Testis (tissue), 2 donors: ENCODE results near the gene NDRG2.

Experiments used
- POLR2A ChIP-seq: fragments of 450-650 bp; IDR thresholded peaks from one replicate; pipeline ENCODE4 v1.6.1; 2017; ENCODE audit warnings: antibody characterized with exemption, mild to moderate bottlenecking, moderate library complexity
- TF ChIP-seq, protein P1 (sequence below), 3 experiments: fragments of 450-650 bp in 2 of 3; fragments of 200-600 bp in 1 of 3; sonication (generic) in 1 of 3; IDR thresholded peaks; one replicate each; pipeline ENCODE4 v1.5.1; 2016 to 2019; ENCODE audit warnings: antibody characterized with exemption in 3 of 3, mild to moderate bottlenecking in 2 of 3, moderate library complexity in 1 of 3

DNA sequence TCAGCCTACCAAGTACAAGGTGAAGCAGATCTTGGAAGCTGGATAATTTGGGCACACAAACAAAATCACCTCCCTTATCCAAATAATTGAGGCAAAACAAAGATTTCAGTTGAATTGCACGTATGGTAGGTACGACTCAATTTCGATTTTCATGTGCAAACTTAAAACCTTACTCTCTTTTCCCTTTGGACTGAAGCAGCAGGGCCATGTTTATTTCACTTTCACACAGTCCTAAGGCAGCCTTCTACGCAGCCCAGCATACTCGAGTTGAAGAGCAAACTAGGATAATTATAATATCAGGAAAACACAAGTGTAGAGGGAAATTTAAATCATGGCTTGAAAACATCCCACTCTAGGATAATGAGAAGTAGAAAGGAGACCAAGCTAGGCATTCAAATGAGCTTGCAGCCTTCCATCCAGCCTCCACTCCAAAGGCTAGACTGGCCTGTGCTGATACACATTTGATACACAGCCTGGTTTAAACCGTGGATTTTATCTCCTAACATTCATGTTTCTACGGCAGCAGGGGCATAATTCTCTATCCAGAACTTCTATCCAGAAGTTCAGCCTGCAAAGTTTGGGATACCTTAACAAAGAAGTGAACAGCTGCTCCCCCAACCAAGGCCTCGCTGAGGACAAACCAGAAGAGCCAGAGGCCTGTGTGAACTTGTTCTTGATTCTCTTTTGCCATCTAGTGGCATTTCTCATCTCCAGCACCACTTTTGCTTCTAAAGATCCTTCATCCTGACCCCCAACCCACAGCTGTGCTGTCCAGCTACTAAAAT, 14.9 kb upstream of the NDRG2 start:
- TF ChIP-seq, protein P1, sequence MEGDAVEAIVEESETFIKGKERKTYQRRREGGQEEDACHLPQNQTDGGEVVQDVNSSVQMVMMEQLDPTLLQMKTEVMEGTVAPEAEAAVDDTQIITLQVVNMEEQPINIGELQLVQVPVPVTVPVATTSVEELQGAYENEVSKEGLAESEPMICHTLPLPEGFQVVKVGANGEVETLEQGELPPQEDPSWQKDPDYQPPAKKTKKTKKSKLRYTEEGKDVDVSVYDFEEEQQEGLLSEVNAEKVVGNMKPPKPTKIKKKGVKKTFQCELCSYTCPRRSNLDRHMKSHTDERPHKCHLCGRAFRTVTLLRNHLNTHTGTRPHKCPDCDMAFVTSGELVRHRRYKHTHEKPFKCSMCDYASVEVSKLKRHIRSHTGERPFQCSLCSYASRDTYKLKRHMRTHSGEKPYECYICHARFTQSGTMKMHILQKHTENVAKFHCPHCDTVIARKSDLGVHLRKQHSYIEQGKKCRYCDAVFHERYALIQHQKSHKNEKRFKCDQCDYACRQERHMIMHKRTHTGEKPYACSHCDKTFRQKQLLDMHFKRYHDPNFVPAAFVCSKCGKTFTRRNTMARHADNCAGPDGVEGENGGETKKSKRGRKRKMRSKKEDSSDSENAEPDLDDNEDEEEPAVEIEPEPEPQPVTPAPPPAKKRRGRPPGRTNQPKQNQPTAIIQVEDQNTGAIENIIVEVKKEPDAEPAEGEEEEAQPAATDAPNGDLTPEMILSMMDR (IDR thresholded peaks at IDR 0.05) = peak; percentile 46 to 56 (median 55)
- no peak for TF ChIP-seq POLR2A
